ENCODE measurements around the gene C6orf118. TPM values are rescaled to one million over a fixed set of nuclear protein-coding genes. Genes with fewer than 3 reads are reported as not detected.

Gene C6orf118
- total RNA-seq, 1 experiment from 2014 or later = not detected

DNA sequence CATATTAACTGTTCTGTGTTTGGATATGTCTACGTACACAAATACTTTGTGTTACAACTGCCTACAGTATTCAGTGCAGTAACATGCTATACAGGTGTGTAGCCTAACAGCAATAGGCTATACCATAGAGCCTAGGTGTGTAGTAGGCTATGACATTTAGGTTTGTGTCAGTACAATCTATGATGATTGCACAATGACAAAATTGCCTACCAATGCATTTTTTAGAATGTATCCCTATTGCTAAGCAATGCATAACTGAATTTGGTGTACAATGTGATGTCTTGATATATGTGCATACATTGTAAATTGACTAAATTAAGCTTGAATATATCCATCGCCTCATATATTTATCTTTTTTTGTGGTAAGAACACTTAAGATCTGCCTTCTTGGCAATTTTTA is 48.9 kb downstream of the C6orf118 start:
- Histone ChIP-seq H3K9me3 (ENCODE audit: control insufficient read depth, low read depth, low read length) (no peaks in the 10 kb centered on the region), H3K79me2 (ENCODE audit: insufficient read depth, low read length) (no peaks in the 10 kb centered on the region), H3K56ac (ENCODE audit: insufficient read length, low read depth, low read length) (no peak overlapping the region), H2BK5ac (ENCODE audit: insufficient read length, low read length) (no peak overlapping the region), H3K23me2 (ENCODE audit: insufficient read length, low read depth, low read length, poor library complexity, severe bottlenecking) (no peaks in the 10 kb centered on the region), H4K5ac (ENCODE audit: insufficient read length, low read depth, low read length) (no peak overlapping the region), H3K4ac (ENCODE audit: low read depth, low read length) (no peak overlapping the region), H3K4me1 (ENCODE audit: insufficient read depth, low read length) (no peaks in the 10 kb centered on the region), H2AK5ac (ENCODE audit: insufficient read length, low read length) (no peak overlapping the region), H3T11ph (ENCODE audit: low read length) (no peak overlapping the region), H2BK15ac (ENCODE audit: low read depth, low read length) (no peak overlapping the region), H3K9ac (ENCODE audit: extremely low read depth, insufficient read length, low read length) (no peak overlapping the region), H3K23ac (ENCODE audit: insufficient read length, low read depth, low read length) (no peak overlapping the region), H3K14ac (ENCODE audit: insufficient read depth, low read length) (no peak overlapping the region), H2AFZ (ENCODE audit: low read length) (no peak overlapping the region), H3K18ac (ENCODE audit: insufficient read length, low read depth, low read length) (no peak overlapping the region), H3K79me1 (ENCODE audit: insufficient read depth, low read depth, low read length, poor library complexity, severe bottlenecking) (no peaks in the 10 kb centered on the region), H3K27me3 (ENCODE audit: insufficient read depth, low read length) (no peaks in the 10 kb centered on the region), H4K20me1 (ENCODE audit: control insufficient read depth, insufficient read depth, insufficient read length) (no peaks in the 10 kb centered on the region), H2BK12ac (ENCODE audit: insufficient read length, low read depth, low read length) (no peak overlapping the region), H3K4me2 (ENCODE audit: insufficient read depth, insufficient read length, low read length) (no peak overlapping the region), H4K8ac (replicated peaks; ENCODE audit: insufficient read length, low read depth, low read length) (no peak overlapping the region), H4K91ac (ENCODE audit: insufficient read length, low read depth, low read length) (no peak overlapping the region), H2BK20ac (ENCODE audit: low read depth, low read length, poor library complexity, severe bottlenecking) (no peak overlapping the region), H3K27ac (ENCODE audit: insufficient read length, low read depth, low read length) (no peak overlapping the region), H2BK120ac (ENCODE audit: low read depth, low read length, poor library complexity, severe bottlenecking) (no peak overlapping the region)
- Mint-ChIP-seq H3K36me3 (ENCODE audit: insufficient read depth in 1 of 3, low read depth in 3 of 3) (peaks cover 5 to 24% (median 8%) of the 10 kb centered on the region in 3 experiments), H3K9me3 (peaks cover 27 to 36% of the 10 kb centered on the region in 2 experiments), H3K4me3 (no peak overlapping the region), H3K27ac (no peak overlapping the region), H3K4me1 (no peaks in the 10 kb centered on the region), H3K27me3 (ENCODE audit: low read depth) (no peaks in the 10 kb centered on the region)
- no CpG with 5 or more reads among the region's 2 CpGs for WGBS (ENCODE audit: extremely low coverage, insufficient read length, low lambda C conversion rate)
- DNase-seq = no peak
- TF ChIP-seq, protein P1, sequence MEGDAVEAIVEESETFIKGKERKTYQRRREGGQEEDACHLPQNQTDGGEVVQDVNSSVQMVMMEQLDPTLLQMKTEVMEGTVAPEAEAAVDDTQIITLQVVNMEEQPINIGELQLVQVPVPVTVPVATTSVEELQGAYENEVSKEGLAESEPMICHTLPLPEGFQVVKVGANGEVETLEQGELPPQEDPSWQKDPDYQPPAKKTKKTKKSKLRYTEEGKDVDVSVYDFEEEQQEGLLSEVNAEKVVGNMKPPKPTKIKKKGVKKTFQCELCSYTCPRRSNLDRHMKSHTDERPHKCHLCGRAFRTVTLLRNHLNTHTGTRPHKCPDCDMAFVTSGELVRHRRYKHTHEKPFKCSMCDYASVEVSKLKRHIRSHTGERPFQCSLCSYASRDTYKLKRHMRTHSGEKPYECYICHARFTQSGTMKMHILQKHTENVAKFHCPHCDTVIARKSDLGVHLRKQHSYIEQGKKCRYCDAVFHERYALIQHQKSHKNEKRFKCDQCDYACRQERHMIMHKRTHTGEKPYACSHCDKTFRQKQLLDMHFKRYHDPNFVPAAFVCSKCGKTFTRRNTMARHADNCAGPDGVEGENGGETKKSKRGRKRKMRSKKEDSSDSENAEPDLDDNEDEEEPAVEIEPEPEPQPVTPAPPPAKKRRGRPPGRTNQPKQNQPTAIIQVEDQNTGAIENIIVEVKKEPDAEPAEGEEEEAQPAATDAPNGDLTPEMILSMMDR (conservative IDR thresholded peaks at IDR 0.05) = no peak

Measured in H9 (cell line).